Measurements from ENCODE around the gene OR2L8. TPM values are rescaled to one million over a fixed set of nuclear protein-coding genes. Genes with fewer than 3 reads are reported as not detected.

The OR2L8 gene
- total RNA-seq, 4 donors from 2014 or later, result not detected

GRCh38 chr1:247961791-247962190 lies 13.1 kb downstream of the OR2L8 start:
- TF ChIP-seq POLR2AphosphoS5 (IDR thresholded peaks at IDR 0.05) (no peak), CTCF (IDR thresholded peaks at IDR 0.05) (no peak), POLR2A (IDR thresholded peaks at IDR 0.05; ENCODE audit: low read depth) (no peak), EP300 (IDR thresholded peaks at IDR 0.05) (no peak)
- no peaks in the 10 kb centered on the region for H3K36me3 ChIP-seq

GRCh38 chr1:247962911-247963588 lies 14.4 kb downstream of the OR2L8 start:
- H3K27me3 ChIP-seq, result no peaks in the 10 kb centered on the region
- 67% methylated on average over 4 of the region's 4 CpGs for WGBS
- no peaks in the 10 kb centered on the region for H3K36me3 ChIP-seq
- H3K4me3 ChIP-seq, result no peak overlapping the region
- H3K27ac ChIP-seq (replicated peaks in 1 of 4), result no peak overlapping the region
- no peak for DNase-seq (ENCODE audit: extremely low spot score)
- no peaks in the 10 kb centered on the region for H3K4me1 ChIP-seq
- TF ChIP-seq CTCF (IDR thresholded peaks at IDR 0.05), result no peak
- no peaks in the 10 kb centered on the region for H3K9me3 ChIP-seq
- intact Hi-C loops (cut with DNase I), result no loop called here

More at GRCh38 chr1:247961791-247962190, 13.1 kb downstream of the OR2L8 start:
- no peak for DNase-seq (ENCODE audit: extremely low spot score)
- Histone ChIP-seq H3K4me1 (no peaks in the 10 kb centered on the region), H3K27me3 (no peaks in the 10 kb centered on the region), H3K27ac (replicated peaks in 1 of 4) (no peak overlapping the region), H3K4me3 (no peak overlapping the region), H3K9me3 (no peaks in the 10 kb centered on the region)
- intact Hi-C loops (cut with DNase I), result no loop called here
- 34% methylated on average over 3 of the region's 3 CpGs for WGBS

- no peaks in the 10 kb centered on the region for H3K9me3 ChIP-seq
- TF ChIP-seq EP300 (IDR thresholded peaks at IDR 0.05), result no peak
- H3K27me3 ChIP-seq, result no peaks in the 10 kb centered on the region
- H3K27ac ChIP-seq (replicated peaks in 1 of 4), result no peak within 1 kb of the TSS
- WGBS, result 83% methylated on average over 2 of the region's 2 CpGs
- no peaks in the 10 kb centered on the region for H3K4me1 ChIP-seq
- H3K4me3 ChIP-seq, result no peak within 1 kb of the TSS
- DNase-seq (ENCODE audit: extremely low spot score), result no peak
- intact Hi-C loops (cut with DNase I), result no loop called here
- H3K36me3 ChIP-seq, result no peaks in the 10 kb centered on the region
These were observed 16.3 kb downstream of the OR2L8 start, which contains the start of gene OR2AK2 for GRCh38 chr1:247964933-247965332. OR2AK2 (plus strand) TSS chr1:247965233; CDS start chr1:247965377, 144 bp downstream.

GRCh38 chr1:247966532-247967204 lies 18.0 kb downstream of the OR2L8 start:
- WGBS, result 60% methylated on average over 5 of the region's 5 CpGs
- DNase-seq (ENCODE audit: extremely low spot score), result no peak

More at GRCh38 chr1:247966532-247967204, 18.0 kb downstream of the OR2L8 start:
- TF ChIP-seq CTCF (IDR thresholded peaks at IDR 0.05) (no peak), POLR2A (IDR thresholded peaks at IDR 0.05; ENCODE audit: low read depth) (no peak), EP300 (IDR thresholded peaks at IDR 0.05) (no peak), POLR2AphosphoS5 (IDR thresholded peaks at IDR 0.05) (no peak)
- Histone ChIP-seq H3K27ac (replicated peaks in 1 of 4) (no peak overlapping the region), H3K27me3 (no peaks in the 10 kb centered on the region), H3K9me3 (no peaks in the 10 kb centered on the region), H3K36me3 (no peaks in the 10 kb centered on the region), H3K4me1 (no peaks in the 10 kb centered on the region), H3K4me3 (no peak overlapping the region)
- intact Hi-C loops (cut with DNase I), result no loop called here
